GM12874 (cell line): ENCODE data around the gene ELOB.

ENCODE experiments used
- TF ChIP-seq, protein P1 (sequence below): IDR thresholded peaks from 2 replicates; pipeline ENCODE4 v1.5.1; 2011; ENCODE audit warnings: low read depth, mild to moderate bottlenecking, control low read depth, low read length, moderate library complexity; ENCODE audit not compliant: insufficient read depth

The ELOB gene

DNA sequence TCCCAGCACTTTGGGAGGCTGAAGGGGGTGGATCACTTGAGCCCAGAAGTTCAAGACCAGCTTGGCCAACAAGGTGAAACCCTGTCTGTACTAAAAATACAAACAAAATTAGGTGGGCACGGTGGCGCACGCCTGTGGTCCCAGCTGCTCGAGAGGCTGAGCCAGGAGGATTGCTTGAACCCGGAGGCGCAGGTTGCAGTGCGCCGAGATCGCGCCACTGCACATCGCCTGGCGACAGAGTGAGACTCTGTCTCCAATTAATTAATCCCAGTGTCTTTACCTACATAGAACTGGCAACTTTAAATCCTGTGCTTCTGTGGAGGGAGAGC lies 1.5 kb upstream of the ELOB start:
- TF ChIP-seq, protein P1, sequence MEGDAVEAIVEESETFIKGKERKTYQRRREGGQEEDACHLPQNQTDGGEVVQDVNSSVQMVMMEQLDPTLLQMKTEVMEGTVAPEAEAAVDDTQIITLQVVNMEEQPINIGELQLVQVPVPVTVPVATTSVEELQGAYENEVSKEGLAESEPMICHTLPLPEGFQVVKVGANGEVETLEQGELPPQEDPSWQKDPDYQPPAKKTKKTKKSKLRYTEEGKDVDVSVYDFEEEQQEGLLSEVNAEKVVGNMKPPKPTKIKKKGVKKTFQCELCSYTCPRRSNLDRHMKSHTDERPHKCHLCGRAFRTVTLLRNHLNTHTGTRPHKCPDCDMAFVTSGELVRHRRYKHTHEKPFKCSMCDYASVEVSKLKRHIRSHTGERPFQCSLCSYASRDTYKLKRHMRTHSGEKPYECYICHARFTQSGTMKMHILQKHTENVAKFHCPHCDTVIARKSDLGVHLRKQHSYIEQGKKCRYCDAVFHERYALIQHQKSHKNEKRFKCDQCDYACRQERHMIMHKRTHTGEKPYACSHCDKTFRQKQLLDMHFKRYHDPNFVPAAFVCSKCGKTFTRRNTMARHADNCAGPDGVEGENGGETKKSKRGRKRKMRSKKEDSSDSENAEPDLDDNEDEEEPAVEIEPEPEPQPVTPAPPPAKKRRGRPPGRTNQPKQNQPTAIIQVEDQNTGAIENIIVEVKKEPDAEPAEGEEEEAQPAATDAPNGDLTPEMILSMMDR, result no peak

DNA sequence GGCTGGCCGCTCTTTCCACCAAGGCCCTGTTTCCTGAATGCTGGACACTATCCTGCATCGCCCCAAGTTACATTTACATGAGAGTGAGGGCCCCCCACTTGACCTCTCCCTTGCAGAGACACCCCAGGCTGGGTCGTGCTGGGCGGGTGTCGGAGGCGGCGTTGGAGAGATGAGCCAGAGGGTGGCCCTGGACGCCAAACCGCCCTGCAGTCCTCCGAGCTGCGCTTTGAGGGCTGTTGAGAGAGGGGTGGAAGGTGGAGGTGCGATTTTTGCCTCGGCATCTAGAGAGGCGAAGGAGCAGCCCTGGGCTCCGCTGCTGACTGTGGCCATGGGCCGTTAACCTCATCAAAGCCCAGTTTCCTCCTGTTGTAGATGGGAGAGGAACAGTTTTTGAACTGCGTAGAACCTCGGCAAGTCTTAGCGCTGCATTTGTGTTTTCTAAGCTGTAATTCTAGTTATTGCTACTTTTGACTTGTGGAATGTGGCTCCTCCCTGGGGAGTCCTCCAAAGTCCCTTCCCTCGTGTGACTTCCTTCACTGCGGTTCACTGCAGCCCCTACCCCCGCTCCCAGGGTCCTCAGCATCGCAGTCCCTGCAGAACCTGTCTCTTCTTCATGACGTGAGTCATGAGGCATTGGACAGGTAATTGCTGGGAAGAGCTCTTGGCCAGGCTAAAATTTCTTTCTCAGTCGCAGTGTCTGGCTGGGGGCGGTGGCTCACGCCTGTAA lies 986 bp upstream of the ELOB start:
- TF ChIP-seq, protein P1, result no peak

DNA sequence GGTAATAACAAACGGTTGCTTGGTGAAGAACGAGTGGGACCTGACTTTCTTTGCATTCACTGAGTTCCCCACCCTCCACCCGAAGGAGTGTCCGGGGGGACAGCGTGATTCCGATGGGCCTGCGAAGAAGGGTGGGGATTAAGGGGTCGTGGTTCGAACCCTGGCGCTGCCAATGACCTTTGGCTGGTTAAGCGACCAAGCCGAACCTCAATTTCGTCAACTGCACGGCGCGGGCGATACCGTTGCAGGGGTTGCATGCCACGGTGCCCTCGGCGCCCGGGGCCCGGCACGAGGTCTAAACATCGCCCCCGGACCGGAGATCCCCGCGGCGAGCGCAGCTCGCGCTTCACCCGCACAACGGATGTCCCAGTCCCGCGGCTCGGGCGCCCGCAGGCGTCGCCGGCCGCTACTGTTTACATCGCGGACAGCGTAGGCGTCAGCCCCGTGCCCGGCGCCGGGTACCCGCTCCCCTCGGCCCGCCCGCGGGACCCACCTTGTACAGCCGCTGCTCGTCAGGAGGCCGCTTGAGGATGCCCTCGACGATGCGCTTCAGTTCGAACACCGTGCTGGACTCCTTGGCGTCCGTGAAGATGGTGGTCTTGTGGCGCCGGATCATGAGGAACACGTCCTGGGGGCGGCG lies 460 bp downstream of the ELOB start:
- TF ChIP-seq, protein P1, result no peak

DNA sequence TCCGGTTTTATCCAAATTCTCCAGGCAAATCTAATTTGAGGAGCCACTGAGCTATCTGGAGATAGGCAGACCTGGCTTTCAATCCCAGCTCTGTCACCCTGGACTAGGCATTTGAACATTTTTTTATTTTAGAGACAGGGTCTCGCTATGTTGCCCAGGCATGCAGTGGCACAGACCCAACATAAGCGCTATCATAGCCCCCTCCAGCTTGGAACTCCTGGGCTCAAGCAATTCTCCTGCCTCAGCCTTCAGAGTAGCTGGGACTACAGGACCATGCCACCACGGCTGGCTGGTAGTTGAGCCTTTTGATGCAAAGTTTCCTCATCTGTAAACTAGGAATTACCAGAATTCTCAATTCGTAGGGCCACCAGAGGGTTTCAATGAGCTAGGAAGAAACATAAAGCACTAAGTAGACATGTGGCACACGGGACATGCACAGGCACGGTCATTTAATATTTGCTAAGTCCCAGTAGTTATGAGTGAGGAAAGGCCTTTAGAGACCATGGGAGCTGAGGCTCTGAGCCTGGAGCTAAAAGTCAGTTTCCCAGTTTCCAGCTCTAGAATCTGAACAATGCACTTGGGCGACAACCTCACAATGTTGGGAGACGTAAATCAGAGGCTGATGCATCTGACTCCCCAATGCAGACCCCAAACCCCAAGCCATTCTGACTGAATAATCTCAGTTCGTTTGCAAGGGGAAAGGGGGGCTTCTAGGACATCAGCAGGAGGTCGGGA lies 1.1 kb downstream of the ELOB start:
- TF ChIP-seq, protein P1, result no peak

DNA sequence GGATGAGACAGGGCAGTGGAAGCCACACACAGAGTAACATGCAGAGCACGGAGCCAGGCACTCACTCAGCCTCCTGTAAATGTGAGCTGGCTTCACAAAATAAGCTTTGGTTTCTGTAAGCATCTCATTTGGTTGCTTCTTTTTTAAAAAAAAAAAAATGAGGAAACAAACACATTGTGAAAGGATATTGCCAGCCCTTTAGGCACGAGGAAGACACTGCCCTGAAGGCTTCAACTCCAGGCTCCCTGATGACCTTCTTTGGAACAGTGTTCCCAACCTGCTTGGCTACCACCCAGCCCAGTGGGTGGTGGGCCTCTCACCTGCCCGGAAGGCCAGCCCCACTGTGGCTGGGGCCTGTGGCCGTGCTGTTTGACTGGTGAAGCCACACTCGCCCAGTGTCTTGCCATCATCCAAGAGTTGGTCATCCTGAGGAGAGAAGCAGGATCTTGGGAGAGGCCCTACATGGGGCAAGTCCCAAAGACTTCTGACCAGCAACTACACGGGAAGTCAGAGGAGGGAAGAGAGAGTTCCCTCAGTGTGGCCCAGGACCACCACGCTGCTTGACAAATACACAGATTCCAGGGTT lies 1.9 kb downstream of the ELOB start:
- TF ChIP-seq, protein P1, result no peak

DNA sequence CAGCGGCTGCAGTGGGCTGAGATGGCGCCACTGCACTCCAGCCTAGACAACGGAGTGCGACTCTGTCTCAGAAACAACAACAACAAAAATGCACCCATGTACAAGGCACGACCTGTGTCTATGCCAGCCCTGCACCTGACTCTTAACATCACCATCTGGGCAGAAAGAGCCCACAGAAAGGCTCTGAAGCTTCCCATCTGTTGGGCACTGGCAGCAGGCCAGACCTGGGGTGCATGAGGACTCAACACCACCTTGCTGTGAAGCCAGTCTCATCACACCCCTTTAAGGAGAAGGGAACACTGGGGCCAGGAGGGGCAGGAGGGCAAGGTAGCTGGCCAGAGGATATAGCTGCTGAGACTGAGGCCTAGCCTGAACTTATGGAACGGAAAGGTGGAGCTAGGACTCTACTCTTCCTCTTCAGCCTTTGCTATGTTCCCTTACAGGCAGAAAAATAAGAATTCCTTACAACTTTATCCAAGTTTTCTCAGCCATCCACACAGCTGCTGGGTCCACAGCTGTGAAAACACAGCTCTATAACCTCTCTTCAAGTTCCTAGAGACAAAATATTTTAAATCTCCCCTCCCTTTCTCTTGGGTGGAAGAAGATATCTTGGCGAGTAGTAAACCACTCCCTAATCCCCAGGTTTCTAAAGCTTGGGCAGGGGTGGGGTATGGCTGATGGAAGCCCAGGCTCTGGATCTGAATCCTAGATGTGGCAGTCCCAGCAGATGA lies 2.8 kb downstream of the ELOB start:
- TF ChIP-seq, protein P1, result no peak
